H1 (cell line): ENCODE results near the gene LDLRAD4. TPM values are rescaled to one million over a fixed set of nuclear protein-coding genes. Genes with fewer than 3 reads are reported as not detected.

Source experiments
- CTCF ChIA-PET: fragments of 300-600 bp; sonication (Branson Sonifier 250); formaldehyde crosslinking; loops from one replicate; lab custom pipeline; 2021; ENCODE audit not compliant: partially characterized antibody; lab: Charles Lee
- POLR2A ChIA-PET: fragments of 300-600 bp; sonication (Branson Sonifier 250); formaldehyde crosslinking; loops from one replicate; lab custom pipeline; 2021; ENCODE audit warnings: inconsistent platforms; ENCODE audit not compliant: partially characterized antibody; lab: Charles Lee
- DNase-seq, 2 experiments: peaks; one replicate each; pipeline versions ENCODE4 v3.0.0 to v3.0.0-alpha.2; 2010 to 2022; ENCODE audit warnings: low spot score in 2 of 2, low read depth in 1 of 2, mixed read lengths in 1 of 2
- FAIRE-seq: peaks from 2 replicates; lab custom pipeline; 2011; peaks lifted over from hg19 to GRCh38; lab: Jason Lieb, UNC
- H2AFZ ChIP-seq: 2 replicates; pipeline ENCODE4 v1.8.1; 2012; ENCODE audit warnings: low read length, inconsistent platforms
- H2AK5ac ChIP-seq: 2 replicates; pipeline ENCODE4 v1.6.1; 2013; ENCODE audit warnings: low read depth, low read length
- H2BK120ac ChIP-seq: replicated peaks from 2 replicates; pipeline ENCODE3; 2013; ENCODE audit warnings: low read depth, low read length, inconsistent platforms
- H2BK12ac ChIP-seq: 2 replicates; pipeline ENCODE4 v1.6.1; 2013; ENCODE audit warnings: low read depth, low read length
- H2BK15ac ChIP-seq: 2 replicates; pipeline ENCODE4 v1.6.1; 2013; ENCODE audit warnings: low read length
- H2BK20ac ChIP-seq: 2 replicates; pipeline ENCODE4 v1.6.1; 2013; ENCODE audit warnings: low read length
- H2BK5ac ChIP-seq: 2 replicates; pipeline ENCODE4 v1.6.1; 2013; ENCODE audit warnings: low read depth, low read length
- H3K14ac ChIP-seq: 2 replicates; pipeline ENCODE4 v1.6.1; 2013; ENCODE audit warnings: inconsistent platforms; ENCODE audit not compliant: insufficient read length
- H3K18ac ChIP-seq: 2 replicates; pipeline ENCODE4 v1.6.1; 2013; ENCODE audit warnings: low read length; ENCODE audit errors: extremely low read depth
- H3K23ac ChIP-seq: 2 replicates; pipeline ENCODE4 v1.6.1; 2013; ENCODE audit warnings: inconsistent platforms; ENCODE audit not compliant: insufficient read length
- H3K23me2 ChIP-seq: 2 replicates; pipeline ENCODE4 v1.6.1; 2013; ENCODE audit warnings: low read depth, low read length
- H3K27ac ChIP-seq: 2 replicates; pipeline ENCODE4 v1.6.1; 2011; ENCODE audit warnings: low read depth, low read length, inconsistent platforms
- H3K27me3 ChIP-seq, 4 experiments: replicated peaks in 1 of 4; 1 replicate in 1 of 4; 2 replicates in 3 of 4; pipeline versions ENCODE4 v1.6.1 to v1.8.1; 2011 to 2013; ENCODE audit warnings: low read length in 3 of 4, mild to moderate bottlenecking in 3 of 4, inconsistent platforms in 2 of 4, mixed read lengths in 2 of 4, moderate library complexity in 1 of 4; ENCODE audit not compliant: control insufficient read depth in 3 of 4, insufficient read depth in 3 of 4; ENCODE audit errors: extremely low read depth in 1 of 4
- H3K36me3 ChIP-seq, 4 experiments: 2 replicates each; pipeline versions ENCODE4 v1.6.1 to v1.8.1; 2011 to 2013; ENCODE audit warnings: mild to moderate bottlenecking in 4 of 4, low read length in 3 of 4, moderate library complexity in 2 of 4, control low read depth in 1 of 4, inconsistent platforms in 1 of 4; ENCODE audit not compliant: insufficient read depth in 4 of 4, control insufficient read depth in 2 of 4
- H3K4ac ChIP-seq: replicated peaks from 2 replicates; pipeline ENCODE3; 2013; ENCODE audit warnings: low read length, low read depth, mixed read lengths, inconsistent platforms; ENCODE audit not compliant: insufficient read length
- H3K4me1 ChIP-seq, 4 experiments: replicated peaks in 1 of 4; 1 replicate in 1 of 4; 2 replicates in 3 of 4; pipeline versions ENCODE4 v1.6.1 to v1.8.1; 2011 to 2013; ENCODE audit warnings: low read length in 3 of 4, inconsistent platforms in 2 of 4, mixed read lengths in 1 of 4; ENCODE audit not compliant: insufficient read depth in 4 of 4, control insufficient read depth in 3 of 4
- H3K4me2 ChIP-seq, 2 experiments: 2 replicates each; pipeline versions ENCODE4 v1.6.1 to v1.8.1; 2011 to 2013; ENCODE audit warnings: low read depth in 2 of 2, low read length in 2 of 2, control low read depth in 1 of 2, inconsistent platforms in 1 of 2, mild to moderate bottlenecking in 1 of 2; ENCODE audit not compliant: insufficient read depth in 1 of 2
- H3K4me3 ChIP-seq, 4 experiments: fragments of 200-600, 300-600 bp in 1 of 4; sonication (generic), shearing (Covaris generic), sonication (Bioruptor Twin) in 1 of 4; 2 replicates each; pipeline versions ENCODE4 v1.5.1 to v1.8.1; 2011 to 2016; ENCODE audit warnings: low read length in 4 of 4, low read depth in 3 of 4, control low read depth in 2 of 4, inconsistent platforms in 2 of 4, mild to moderate bottlenecking in 2 of 4, mixed read lengths in 1 of 4, moderate library complexity in 1 of 4; ENCODE audit not compliant: insufficient read depth in 2 of 4; ENCODE audit errors: extremely low read depth in 1 of 4
- H3K56ac ChIP-seq: replicated peaks from 2 replicates; pipeline ENCODE3; 2013; ENCODE audit warnings: low read depth, mild to moderate bottlenecking, mixed read lengths, low read length, inconsistent platforms; ENCODE audit not compliant: insufficient read length
- H3K79me1 ChIP-seq: 2 replicates; pipeline ENCODE4 v1.6.1; 2013; ENCODE audit warnings: low read depth, low read length, control low read depth
- H3K79me2 ChIP-seq, 2 experiments: 2 replicates each; pipeline versions ENCODE4 v1.6.1 to v1.8.1; 2012 to 2013; ENCODE audit warnings: low read length in 2 of 2, mild to moderate bottlenecking in 2 of 2, inconsistent platforms in 1 of 2; ENCODE audit not compliant: insufficient read depth in 2 of 2, control insufficient read depth in 1 of 2
- H3K9ac ChIP-seq, 4 experiments: replicated peaks in 1 of 4; 1 replicate in 1 of 4; 2 replicates in 3 of 4; pipeline versions ENCODE4 v1.6.1 to v1.8.1; 2011 to 2013; ENCODE audit warnings: low read depth in 3 of 4, low read length in 3 of 4, control low read depth in 2 of 4, mild to moderate bottlenecking in 2 of 4, moderate library complexity in 2 of 4, inconsistent platforms in 1 of 4; ENCODE audit errors: extremely low read depth in 1 of 4
- H3K9me3 ChIP-seq, 2 experiments: 2 replicates each; pipeline versions ENCODE4 v1.6.1 to v1.8.1; 2012 to 2013; ENCODE audit warnings: mild to moderate bottlenecking in 2 of 2, moderate library complexity in 2 of 2, control low read depth in 1 of 2, inconsistent platforms in 1 of 2, low read depth in 1 of 2, low read length in 1 of 2, mixed read lengths in 1 of 2; ENCODE audit not compliant: insufficient read depth in 2 of 2
- H4K20me1 ChIP-seq, 2 experiments: replicated peaks in 1 of 2; 2 replicates each; pipeline versions ENCODE3 to v1.8.1; 2011 to 2013; ENCODE audit warnings: inconsistent platforms in 2 of 2, low read length in 2 of 2, mild to moderate bottlenecking in 1 of 2; ENCODE audit not compliant: insufficient read depth in 2 of 2, control insufficient read depth in 1 of 2
- H4K5ac ChIP-seq: 2 replicates; pipeline ENCODE4 v1.6.1; 2013; ENCODE audit warnings: low read length, low read depth, mixed read lengths, inconsistent platforms; ENCODE audit not compliant: insufficient read length
- H4K8ac ChIP-seq: 2 replicates; pipeline ENCODE4 v1.8.0; 2013; ENCODE audit warnings: mild to moderate bottlenecking, moderate library complexity, low read length, inconsistent platforms; ENCODE audit not compliant: insufficient read depth; ENCODE audit errors: extremely low read depth
- H4K91ac ChIP-seq: replicated peaks from 2 replicates; pipeline ENCODE3; 2013; ENCODE audit warnings: low read length, mixed read lengths, inconsistent platforms; ENCODE audit not compliant: insufficient read length
- ASH2L ChIP-seq: fragments of 200-600, 300-600 bp; sonication (generic); IDR thresholded peaks from one replicate; pipeline ENCODE4 v1.7.1; 2017; ENCODE audit warnings: low read length
- CEBPB ChIP-seq: IDR thresholded peaks from 2 replicates; pipeline ENCODE4 v1.6.1; 2012; ENCODE audit warnings: low read depth, low read length
- CTBP2 ChIP-seq: IDR thresholded peaks from 2 replicates; pipeline ENCODE4 v1.7.0; 2011; ENCODE audit warnings: borderline replicate concordance, mild to moderate bottlenecking, moderate library complexity, mixed read lengths, low read length; ENCODE audit not compliant: insufficient read depth, insufficient read length
- RFX5 ChIP-seq: IDR thresholded peaks from 2 replicates; pipeline ENCODE4 v1.6.1; 2011; ENCODE audit warnings: low read depth, low read length, improper control_type of control experiment, borderline replicate concordance
- TAF1 ChIP-seq: IDR thresholded peaks from 2 replicates; pipeline ENCODE4 v1.6.1; 2011; ENCODE audit warnings: mild to moderate bottlenecking, low read depth, low read length
- WGBS, 2 experiments: shearing (Covaris generic) in 1 of 2; methylation state at CpG; one replicate each; pipeline versions ENCODE4 v1.1.6 to v1.1.7; 2013 to 2015; ENCODE audit warnings: low lambda C conversion rate in 2 of 2, mixed read lengths in 2 of 2, inconsistent platforms in 1 of 2, low coverage in 1 of 2, missing lambda C conversion rate in 1 of 2; ENCODE audit not compliant: insufficient replicate concordance in 2 of 2, insufficient coverage in 1 of 2, insufficient read length in 1 of 2; ENCODE audit errors: extremely low coverage in 1 of 2, missing lambda C conversion rate in 1 of 2; 5-methylcytosine and 5-hydroxymethylcytosine counted together
- polyA plus RNA-seq, 7 experiments: library from polyadenylated mRNA; depleted of rRNA in 3 of 7; stranded (reverse) in 5 of 7; unstranded in 2 of 7; fragments of >200 nt in 5 of 7; fragments of 200-250 nt in 2 of 7; gene quantifications; 1 replicate in 5 of 7; 2 replicates in 1 of 7; 4 replicates in 1 of 7; pipeline versions ENCODE4 v1.2.1 to v1.2.3, GENCODE V29; 2011 to 2013; ENCODE audit warnings: missing spikeins in 2 of 7, mixed read lengths in 2 of 7
- total RNA-seq: library from RNA; stranded (reverse); fragmentation: NEBNext Ultra II Directional; extraction: Animal tissue kit (Norgen Biotek cat#: 25700); gene quantifications from 2 replicates; pipeline ENCODE4 v1.2.1, GENCODE V29; 2021

Gene LDLRAD4
- total and polyA plus RNA-seq, 2 of the 8 experiments (the other 6 are each of a cell fraction or from before 2014, with no cell fraction given): 0.77 to 1.4 TPM

- Histone ChIP-seq H3K9me3 (peaks cover 8 to 10% of the 10 kb centered on the region in 2 experiments; a peak in 3 of 4 replicates), H3K27me3 (no peaks in the 10 kb centered on the region), H2BK12ac (no peak overlapping the region), H3K18ac (no peak overlapping the region), H3K4me3 (no peak overlapping the region), H2BK5ac (no peak overlapping the region), H3K9ac (no peak overlapping the region), H2BK120ac (no peak overlapping the region), H3K56ac (no peak overlapping the region), H3K4me2 (no peak overlapping the region), H2BK20ac (no peak overlapping the region), H4K8ac (no peak overlapping the region), H2AK5ac (no peak overlapping the region), H3K27ac (no peak overlapping the region), H3K14ac (no peak overlapping the region), H3K4me1 (no peaks in the 10 kb centered on the region), H3K79me1 (no peaks in the 10 kb centered on the region; the same call in 1 of the 2 replicates), H3K79me2 (no peaks in the 10 kb centered on the region), H3K4ac (no peak overlapping the region), H2BK15ac (no peak overlapping the region), H4K20me1 (no peaks in the 10 kb centered on the region), H3K23me2 (no peaks in the 10 kb centered on the region), H3K36me3 (no peaks in the 10 kb centered on the region), H4K5ac (no peak overlapping the region), H4K91ac (no peak overlapping the region), H3K23ac (no peak overlapping the region), H2AFZ (no peak overlapping the region)
- no peak for TF ChIP-seq CEBPB
- TF ChIP-seq CTBP2: no peak
- TF ChIP-seq TAF1: no peak
- no peak for TF ChIP-seq RFX5
- TF ChIP-seq ASH2L: no peak
- 93% methylated on average over 3 of the region's 3 CpGs; no CpG with 5 or more reads in 1 of the 2 experiments for WGBS, 2 experiments
- no peak for DNase-seq
- no peak for FAIRE-seq
- POLR2A ChIA-PET: no interaction called here
- CTCF ChIA-PET: no interaction called here
Observed at GRCh38 chr18:13316063-13316462, 97.5 kb downstream of the LDLRAD4 start.
